ENCODE measurements around the gene PGPEP1. TPM values are rescaled to one million over a fixed set of nuclear protein-coding genes. Genes with fewer than 3 reads are reported as not detected.

Gene PGPEP1
- total RNA-seq, 1 experiment from 2014 or later: 6.5 TPM

DNA sequence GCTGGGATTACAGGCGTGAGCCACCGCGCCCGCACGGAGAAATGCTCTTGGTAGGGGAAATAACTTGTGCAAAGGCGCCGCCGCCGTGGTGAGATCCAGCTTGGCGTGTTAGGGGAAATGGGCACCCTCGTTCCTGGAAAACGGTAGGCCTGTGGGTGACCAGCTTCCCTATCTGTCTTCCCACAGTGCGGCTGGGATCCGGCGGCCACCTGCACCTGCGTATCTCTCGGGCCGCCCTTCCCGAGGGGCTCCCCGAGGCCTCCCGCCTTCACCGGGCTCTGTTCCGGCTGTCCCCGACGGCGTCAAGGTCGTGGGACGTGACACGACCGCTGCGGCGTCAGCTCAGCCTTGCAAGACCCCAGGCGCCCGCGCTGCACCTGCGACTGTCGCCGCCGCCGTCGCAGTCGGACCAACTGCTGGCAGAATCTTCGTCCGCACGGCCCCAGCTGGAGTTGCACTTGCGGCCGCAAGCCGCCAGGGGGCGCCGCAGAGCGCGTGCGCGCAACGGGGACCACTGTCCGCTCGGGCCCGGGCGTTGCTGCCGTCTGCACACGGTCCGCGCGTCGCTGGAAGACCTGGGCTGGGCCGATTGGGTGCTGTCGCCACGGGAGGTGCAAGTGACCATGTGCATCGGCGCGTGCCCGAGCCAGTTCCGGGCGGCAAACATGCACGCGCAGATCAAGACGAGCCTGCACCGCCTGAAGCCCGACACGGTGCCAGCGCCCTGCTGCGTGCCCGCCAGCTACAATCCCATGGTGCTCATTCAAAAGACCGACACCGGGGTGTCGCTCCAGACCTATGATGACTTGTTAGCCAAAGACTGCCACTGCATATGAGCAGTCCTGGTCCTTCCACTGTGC lies 47.9 kb downstream of the PGPEP1 start:
- H3K9me3 Mint-ChIP-seq (ENCODE audit: unreplicated experiment): no peaks in the 10 kb centered on the region
- peaks cover 23% of the 10 kb centered on the region for H3K4me1 Mint-ChIP-seq (ENCODE audit: insufficient read depth, unreplicated experiment)
- H3K36me3 Mint-ChIP-seq (ENCODE audit: insufficient read depth, unreplicated experiment): peaks cover 43% of the 10 kb centered on the region
- BruUV-seq (replicated peaks): no TSS peak
- TF ChIP-seq, protein P1, sequence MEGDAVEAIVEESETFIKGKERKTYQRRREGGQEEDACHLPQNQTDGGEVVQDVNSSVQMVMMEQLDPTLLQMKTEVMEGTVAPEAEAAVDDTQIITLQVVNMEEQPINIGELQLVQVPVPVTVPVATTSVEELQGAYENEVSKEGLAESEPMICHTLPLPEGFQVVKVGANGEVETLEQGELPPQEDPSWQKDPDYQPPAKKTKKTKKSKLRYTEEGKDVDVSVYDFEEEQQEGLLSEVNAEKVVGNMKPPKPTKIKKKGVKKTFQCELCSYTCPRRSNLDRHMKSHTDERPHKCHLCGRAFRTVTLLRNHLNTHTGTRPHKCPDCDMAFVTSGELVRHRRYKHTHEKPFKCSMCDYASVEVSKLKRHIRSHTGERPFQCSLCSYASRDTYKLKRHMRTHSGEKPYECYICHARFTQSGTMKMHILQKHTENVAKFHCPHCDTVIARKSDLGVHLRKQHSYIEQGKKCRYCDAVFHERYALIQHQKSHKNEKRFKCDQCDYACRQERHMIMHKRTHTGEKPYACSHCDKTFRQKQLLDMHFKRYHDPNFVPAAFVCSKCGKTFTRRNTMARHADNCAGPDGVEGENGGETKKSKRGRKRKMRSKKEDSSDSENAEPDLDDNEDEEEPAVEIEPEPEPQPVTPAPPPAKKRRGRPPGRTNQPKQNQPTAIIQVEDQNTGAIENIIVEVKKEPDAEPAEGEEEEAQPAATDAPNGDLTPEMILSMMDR (IDR thresholded peaks at IDR 0.05; ENCODE audit: unreplicated experiment): peak; percentile 95
- H3K4me3 Mint-ChIP-seq (ENCODE audit: unreplicated experiment): peak overlapping the region; percentile 79
- POLR2A ChIA-PET: interaction anchor here (0.5 to 5.5 kb wide), 8 partner anchors 11 to 1173 kb away, joined by 3 to 44 read pairs (median 4); partner anchors contain the start of genes JUND, RAB3A and SSBP4
- peak; percentile 54 for DNase-seq (ENCODE audit: unreplicated experiment)
- intact Hi-C loops (cut with micrococcal nuclease): no loop called here
- CTCF ChIA-PET: interaction anchor here (0.6 to 5.5 kb wide), 32 partner anchors 10 to 462 kb away, joined by 3 to 61 read pairs (median 4); partner anchors contain the start of genes LRRC25, LSM4 and SSBP4
- no peak overlapping the region for H3K27ac Mint-ChIP-seq (ENCODE audit: low read depth, unreplicated experiment)
- H3K27me3 Mint-ChIP-seq (ENCODE audit: insufficient read depth, unreplicated experiment): no peaks in the 10 kb centered on the region

DNA sequence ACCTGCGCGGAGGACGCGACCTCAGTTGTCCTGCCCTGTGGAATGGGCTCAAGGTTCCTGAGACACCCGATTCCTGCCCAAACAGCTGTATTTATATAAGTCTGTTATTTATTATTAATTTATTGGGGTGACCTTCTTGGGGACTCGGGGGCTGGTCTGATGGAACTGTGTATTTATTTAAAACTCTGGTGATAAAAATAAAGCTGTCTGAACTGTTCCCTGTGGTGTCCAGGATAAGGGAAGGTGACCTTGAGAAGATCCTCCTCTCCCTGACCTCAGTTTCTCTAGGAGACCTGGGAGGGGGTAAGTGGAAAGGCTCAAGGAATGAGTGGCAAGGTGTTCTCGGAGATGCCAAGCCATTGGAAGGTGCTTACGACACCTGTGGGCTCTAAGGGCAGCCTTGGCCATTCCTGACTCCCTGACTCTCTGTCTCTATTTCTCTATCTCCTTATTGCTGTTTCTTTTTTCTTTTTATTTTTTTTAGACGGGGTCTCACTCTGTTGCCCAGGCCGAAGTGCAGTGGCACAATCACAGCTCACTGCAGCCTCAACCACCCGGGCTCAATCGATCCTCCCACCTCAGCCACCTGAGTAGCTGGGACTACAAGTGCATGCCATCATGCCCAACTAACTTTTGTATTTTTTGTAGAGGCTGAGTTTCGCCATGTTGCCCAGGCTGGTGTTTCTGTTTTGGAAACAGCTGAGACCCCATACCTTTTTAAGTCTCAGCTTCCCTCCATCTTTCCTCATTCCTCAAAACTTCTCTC lies 48.7 kb downstream of the PGPEP1 start:
- BruUV-seq (replicated peaks): no TSS peak
- intact Hi-C loops (cut with micrococcal nuclease): no loop called here
- Mint-ChIP-seq H3K27ac (ENCODE audit: low read depth, unreplicated experiment) (no peak overlapping the region), H3K4me1 (ENCODE audit: insufficient read depth, unreplicated experiment) (peaks cover 23% of the 10 kb centered on the region), H3K9me3 (ENCODE audit: unreplicated experiment) (no peaks in the 10 kb centered on the region), H3K27me3 (ENCODE audit: insufficient read depth, unreplicated experiment) (no peaks in the 10 kb centered on the region), H3K4me3 (ENCODE audit: unreplicated experiment) (peak overlapping the region; percentile 79), H3K36me3 (ENCODE audit: insufficient read depth, unreplicated experiment) (peaks cover 43% of the 10 kb centered on the region)
- TF ChIP-seq, protein P1 (IDR thresholded peaks at IDR 0.05; ENCODE audit: unreplicated experiment): no peak
- no peak for DNase-seq (ENCODE audit: unreplicated experiment)
- ChIA-PET CTCF (interaction anchor here (0.6 to 5.5 kb wide), 19 partner anchors 9 to 461 kb away, joined by 3 to 61 read pairs (median 5); partner anchors contain the start of gene LRRC25), POLR2A (interaction anchor here (0.6 to 5.5 kb wide), 8 partner anchors 9 to 1174 kb away, joined by 3 to 44 read pairs (median 4); partner anchors contain the start of genes JUND and SSBP4)

DNA sequence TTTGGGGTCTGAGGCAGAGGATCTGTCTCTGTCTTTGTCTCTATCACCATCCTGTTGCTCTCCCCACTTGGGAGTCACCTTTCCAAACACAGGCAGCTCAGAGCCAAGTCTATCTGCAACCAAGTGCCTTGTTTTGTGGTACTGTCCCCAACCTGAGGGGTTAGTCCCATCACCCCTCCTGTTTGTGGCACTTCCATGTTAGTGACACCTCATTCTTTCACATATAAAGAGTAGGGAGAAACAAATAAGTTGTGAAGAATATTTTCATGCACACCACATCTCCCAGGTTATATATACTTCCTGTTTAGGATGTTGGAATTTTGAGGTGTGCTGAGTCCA lies 49.3 kb downstream of the PGPEP1 start:
- intact Hi-C loops (cut with micrococcal nuclease): no loop called here
- TF ChIP-seq, protein P1 (IDR thresholded peaks at IDR 0.05; ENCODE audit: unreplicated experiment): no peak
- peaks cover 23% of the 10 kb centered on the region for H3K4me1 Mint-ChIP-seq (ENCODE audit: insufficient read depth, unreplicated experiment)
- POLR2A ChIA-PET: interaction anchor here (0.6 to 5.5 kb wide), 5 partner anchors 8 to 110 kb away, joined by 3 to 44 read pairs (median 6); partner anchors contain the start of genes JUND and SSBP4
- no TSS peak for BruUV-seq (replicated peaks)
- no peak overlapping the region for H3K27ac Mint-ChIP-seq (ENCODE audit: low read depth, unreplicated experiment)
- H3K36me3 Mint-ChIP-seq (ENCODE audit: insufficient read depth, unreplicated experiment): peaks cover 43% of the 10 kb centered on the region
- no peaks in the 10 kb centered on the region for H3K27me3 Mint-ChIP-seq (ENCODE audit: insufficient read depth, unreplicated experiment)
- H3K4me3 Mint-ChIP-seq (ENCODE audit: unreplicated experiment): peak overlapping the region; percentile 79
- no peaks in the 10 kb centered on the region for H3K9me3 Mint-ChIP-seq (ENCODE audit: unreplicated experiment)
- CTCF ChIA-PET: interaction anchor here (0.6 to 5.5 kb wide), 10 partner anchors 8 to 40 kb away, joined by 3 to 61 read pairs (median 8); partner anchors contain the start of gene LRRC25
- DNase-seq (ENCODE audit: unreplicated experiment): no peak
